ENCODE results near the gene TCEAL5.
"Not testable (repeated sequence)": the region's sequence is repeated elsewhere in the genome, so short reads cannot be mapped to it uniquely, and the experiment has no call there.

Gene TCEAL5

DNA sequence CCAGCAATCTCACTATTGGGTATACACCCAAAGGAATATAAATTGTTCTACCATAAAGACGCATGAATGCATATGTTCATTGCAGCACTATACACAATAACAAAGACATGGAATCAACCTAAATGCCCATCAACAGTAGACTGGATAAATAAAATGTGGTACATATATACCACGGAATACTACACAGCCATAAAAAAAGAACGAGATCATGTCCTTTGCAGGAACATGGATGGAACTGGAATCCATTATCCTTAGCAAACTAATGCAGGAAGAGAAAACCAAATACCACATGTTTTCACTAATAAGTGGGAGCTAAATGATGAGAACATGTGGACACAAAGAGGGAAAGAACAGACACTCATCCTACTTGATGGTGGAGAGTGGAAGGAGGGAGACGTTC, 50.6 kb downstream of the TCEAL5 start:
- not testable (repeated sequence) for DNase-seq
